ENCODE measurements around the gene CDCA3. TPM values are rescaled to one million over a fixed set of nuclear protein-coding genes. Genes with fewer than 3 reads are reported as not detected.
A peak's percentile ranks its signal among the peaks of the same experiment; 100 is the strongest.

Gene CDCA3
- total and polyA plus RNA-seq, 2 of the 13 experiments (the other 11 are each of a cell fraction or from before 2014, with no cell fraction given) = 32.7 to 56.5 TPM

- no peak for TF ChIP-seq ZNF577 (CRISPR knock-in tag; IDR thresholded peaks at IDR 0.05; ENCODE audit: borderline replicate concordance, low read depth)
- TF ChIP-seq ZNF256 (CRISPR knock-in tag; conservative IDR thresholded peaks at IDR 0.05) = no peak
- TF ChIP-seq MED13 (CRISPR knock-in tag; IDR thresholded peaks at IDR 0.05) = no peak
- peak; percentile 74 for TF ChIP-seq STAG1 (CRISPR knock-in tag; IDR thresholded peaks at IDR 0.05)
- no peak; the same call in 1 of the 2 replicates for TF ChIP-seq WIZ (CRISPR knock-in tag; IDR thresholded peaks at IDR 0.05)
- TF ChIP-seq ZNF800 (CRISPR knock-in tag; IDR thresholded peaks at IDR 0.05) = peak; percentile 63
- TF ChIP-seq RXRB (CRISPR knock-in tag; IDR thresholded peaks at IDR 0.05; ENCODE audit: borderline replicate concordance) = peak; percentile 57; the same call in 1 of the 2 replicates
- TF ChIP-seq ZNF704 (CRISPR knock-in tag; IDR thresholded peaks at IDR 0.05; ENCODE audit: borderline replicate concordance) = peak; percentile 72; the same call in 1 of the 2 replicates
- no peak for TF ChIP-seq ZNF792 (CRISPR knock-in tag; IDR thresholded peaks at IDR 0.05)
- peak; percentile 99 for TF ChIP-seq NFE2L1 (CRISPR knock-in tag; IDR thresholded peaks at IDR 0.05; ENCODE audit: borderline replicate concordance)
- TF ChIP-seq ZNF552 (CRISPR knock-in tag; IDR thresholded peaks at IDR 0.05; ENCODE audit: borderline replicate concordance) = 0 out of 2 replicates have a peak, but pooled peaks have one; percentile 43
- peak; percentile 21; the same call in 1 of the 2 replicates for TF ChIP-seq HIVEP1 (CRISPR knock-in tag; IDR thresholded peaks at IDR 0.05)
- TF ChIP-seq ZNF768 (CRISPR knock-in tag; IDR thresholded peaks at IDR 0.05) = peak; percentile 53; the same call in 1 of the 2 replicates
- 0 out of 2 replicates have a peak, but pooled peaks have one; percentile 34 for TF ChIP-seq HMG20B (CRISPR knock-in tag; conservative IDR thresholded peaks at IDR 0.05)
- no peak for TF ChIP-seq SNAPC5 (CRISPR knock-in tag; IDR thresholded peaks at IDR 0.05; ENCODE audit: borderline replicate concordance)
- TF ChIP-seq KMT2A (CRISPR knock-in tag; IDR thresholded peaks at IDR 0.05) = no peak
- peak; percentile 94 for TF ChIP-seq ZNF598 (CRISPR knock-in tag; IDR thresholded peaks at IDR 0.05; ENCODE audit: borderline replicate concordance)
- peak; percentile 86 for TF ChIP-seq ZNF784 (CRISPR knock-in tag; IDR thresholded peaks at IDR 0.05; ENCODE audit: borderline replicate concordance)
- peak; percentile 66; the same call in 1 of the 2 replicates for TF ChIP-seq SIN3A (IDR thresholded peaks at IDR 0.05; ENCODE audit: borderline replicate concordance, low read depth, low read length)
- TF ChIP-seq YEATS4 (CRISPR knock-in tag; IDR thresholded peaks at IDR 0.05; ENCODE audit: borderline replicate concordance) = peak; percentile 95
- TF ChIP-seq POLR2G (IDR thresholded peaks at IDR 0.05; ENCODE audit: low read depth, low read length) = peak; percentile 85
- TF ChIP-seq ZNF773 (CRISPR knock-in tag; IDR thresholded peaks at IDR 0.05; ENCODE audit: borderline replicate concordance) = peak; percentile 65; the same call in 1 of the 2 replicates
- TF ChIP-seq DZIP1 (CRISPR knock-in tag; IDR thresholded peaks at IDR 0.05) = no peak
These were observed 39.9 kb upstream of the CDCA3 start (continued) for GRCh38 chr12:6890789-6891645.

All from HepG2 (cell line).